GM04504 (cell line): ENCODE data around the gene NAA38.

Source experiments
- DNase-seq: peaks from one replicate; pipeline ENCODE4 v3.0.0-alpha.2; 2012; ENCODE audit warnings: low read depth

The NAA38 gene

GRCh38 chr17:7840441-7840840, 16.9 kb downstream of the NAA38 start:
- DNase-seq: no peak

- no peak for DNase-seq
Observed at GRCh38 chr17:7839876-7840261, 17.5 kb downstream of the NAA38 start.

GRCh38 chr17:7839190-7839875, 18.0 kb downstream of the NAA38 start:
- no peak for DNase-seq

GRCh38 chr17:7838090-7839075, 19.0 kb downstream of the NAA38 start:
- DNase-seq: peak; percentile 27

GRCh38 chr17:7837408-7838088, 19.8 kb downstream of the NAA38 start:
- no peak for DNase-seq

GRCh38 chr17:7836596-7837407, 20.6 kb downstream of the NAA38 start:
- peak; percentile 85 for DNase-seq

GRCh38 chr17:7835814-7836595, 21.4 kb downstream of the NAA38 start:
- peak; percentile 54 for DNase-seq

- DNase-seq: peak; percentile 97
Observed at GRCh38 chr17:7834957-7835813, 22.2 kb downstream of the NAA38 start.

- no peak for DNase-seq
Observed at GRCh38 chr17:7834542-7834956, 22.8 kb downstream of the NAA38 start.

- DNase-seq: peak; percentile 69
Observed at GRCh38 chr17:7833795-7834541, 23.4 kb downstream of the NAA38 start, which contains the start of gene KDM6B. Gene KDM6B, plus strand, starts transcription at chr17:7834217. Its CDS starts 11,338 bp downstream, at chr17:7845555.

- DNase-seq: no peak
Observed at GRCh38 chr17:7833011-7833794, 24.2 kb downstream of the NAA38 start.

GRCh38 chr17:7832431-7832830, 24.9 kb downstream of the NAA38 start:
- no peak for DNase-seq

GRCh38 chr17:7831233-7831632, 26.1 kb downstream of the NAA38 start:
- DNase-seq: no peak

- no peak for DNase-seq
Observed at GRCh38 chr17:7830616-7831015, 26.7 kb downstream of the NAA38 start.

GRCh38 chr17:7825206-7825990, 32.0 kb downstream of the NAA38 start:
- DNase-seq: no peak

- DNase-seq: no peak
Observed at GRCh38 chr17:7824021-7824924, 33.1 kb downstream of the NAA38 start.
